SHP77 treated with DMSO at 0.1 percent for 48 hours (cell line): ENCODE measurements around the gene TRIM13.

Experiments used
- DNase-seq: peaks from one replicate; lab custom pipeline; 2025; lab: John Stamatoyannopoulos, UW

Gene TRIM13

DNA sequence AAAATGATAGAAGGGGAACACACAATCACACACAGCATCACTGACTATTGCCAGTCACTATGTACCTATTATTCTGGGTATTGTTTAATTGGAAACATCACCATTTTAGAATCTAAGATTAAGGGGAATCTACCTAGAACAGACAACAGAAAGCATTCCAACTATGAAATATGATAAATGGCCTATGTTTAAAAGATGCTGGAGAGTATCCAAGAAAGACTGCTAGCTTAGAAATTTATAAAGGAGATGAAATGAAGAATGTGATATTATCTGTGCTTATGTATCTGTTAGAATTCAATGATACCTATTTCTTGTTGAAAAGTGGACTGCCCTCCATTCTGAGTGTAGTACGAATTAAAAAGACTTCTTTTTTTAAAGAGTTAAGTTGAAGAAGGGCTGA lies 68.9 kb downstream of the TRIM13 start:
- DNase-seq: no peak
